Measurements from ENCODE around the gene HDGFL3.

- TF ChIP-seq, protein P1, sequence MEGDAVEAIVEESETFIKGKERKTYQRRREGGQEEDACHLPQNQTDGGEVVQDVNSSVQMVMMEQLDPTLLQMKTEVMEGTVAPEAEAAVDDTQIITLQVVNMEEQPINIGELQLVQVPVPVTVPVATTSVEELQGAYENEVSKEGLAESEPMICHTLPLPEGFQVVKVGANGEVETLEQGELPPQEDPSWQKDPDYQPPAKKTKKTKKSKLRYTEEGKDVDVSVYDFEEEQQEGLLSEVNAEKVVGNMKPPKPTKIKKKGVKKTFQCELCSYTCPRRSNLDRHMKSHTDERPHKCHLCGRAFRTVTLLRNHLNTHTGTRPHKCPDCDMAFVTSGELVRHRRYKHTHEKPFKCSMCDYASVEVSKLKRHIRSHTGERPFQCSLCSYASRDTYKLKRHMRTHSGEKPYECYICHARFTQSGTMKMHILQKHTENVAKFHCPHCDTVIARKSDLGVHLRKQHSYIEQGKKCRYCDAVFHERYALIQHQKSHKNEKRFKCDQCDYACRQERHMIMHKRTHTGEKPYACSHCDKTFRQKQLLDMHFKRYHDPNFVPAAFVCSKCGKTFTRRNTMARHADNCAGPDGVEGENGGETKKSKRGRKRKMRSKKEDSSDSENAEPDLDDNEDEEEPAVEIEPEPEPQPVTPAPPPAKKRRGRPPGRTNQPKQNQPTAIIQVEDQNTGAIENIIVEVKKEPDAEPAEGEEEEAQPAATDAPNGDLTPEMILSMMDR (IDR thresholded peaks at IDR 0.05), result no peak
- no peak for TF ChIP-seq POLR2AphosphoS5 (IDR thresholded peaks at IDR 0.05; ENCODE audit: insufficient read depth in 1 of 2, low read depth in 1 of 2)
Measured at GRCh38 chr15:83100097-83100646, 107.5 kb downstream of the HDGFL3 start.
